ENCODE measurements around the gene BACE2.
"Not testable (repeated sequence)": the region's sequence is repeated elsewhere in the genome, so short reads cannot be mapped to it uniquely, and the experiment has no call there.

BACE2 gene

GRCh38 chr21:41196993-41197392 lies 29.0 kb downstream of the BACE2 start:
- Histone ChIP-seq H3K27me3 (ENCODE audit: control insufficient read depth, insufficient read depth, low read length, poor library complexity, severe bottlenecking) (no peaks in the 10 kb centered on the region), H3K36me3 (ENCODE audit: control insufficient read depth, insufficient read depth, low read length) (no peaks in the 10 kb centered on the region), H3K4me1 (ENCODE audit: control insufficient read depth, insufficient read depth, low read length) (no peaks in the 10 kb centered on the region), H3K27ac (ENCODE audit: insufficient read depth, low read depth, low read length, poor library complexity, severe bottlenecking) (no peak overlapping the region), H3K4me3 (ENCODE audit: insufficient read depth, low read depth, low read length) (no peak overlapping the region), H3K9me3 (ENCODE audit: control insufficient read depth, low read length) (no peaks in the 10 kb centered on the region)
- 85 to 90% methylated on average over 5 of the region's 5 CpGs for WGBS, 2 experiments

DNA sequence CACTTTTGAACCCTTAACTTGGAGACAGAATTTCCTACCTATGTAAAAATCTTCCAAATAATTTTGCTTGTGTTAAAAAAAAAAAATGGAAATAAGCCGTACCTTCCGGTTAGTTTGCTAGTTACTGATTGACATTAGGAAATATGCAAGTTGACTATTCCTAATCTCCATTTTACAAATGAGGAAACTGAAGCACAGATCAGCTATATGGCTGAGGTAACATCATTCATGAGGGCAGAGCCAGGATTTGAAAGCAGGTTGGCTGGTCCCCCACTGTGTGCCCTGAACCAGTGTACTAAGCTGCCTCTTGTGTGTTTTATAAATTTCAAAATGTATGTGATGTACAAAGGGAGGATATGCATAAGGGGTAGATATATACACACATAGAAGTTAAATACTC lies 29.6 kb downstream of the BACE2 start:
- Histone ChIP-seq H3K27ac (ENCODE audit: insufficient read depth, low read depth, low read length, poor library complexity, severe bottlenecking) (no peak overlapping the region), H3K9me3 (ENCODE audit: control insufficient read depth, low read length) (no peaks in the 10 kb centered on the region), H3K27me3 (ENCODE audit: control insufficient read depth, insufficient read depth, low read length, poor library complexity, severe bottlenecking) (no peaks in the 10 kb centered on the region), H3K36me3 (ENCODE audit: control insufficient read depth, insufficient read depth, low read length) (no peaks in the 10 kb centered on the region), H3K4me1 (ENCODE audit: control insufficient read depth, insufficient read depth, low read length) (no peaks in the 10 kb centered on the region), H3K4me3 (ENCODE audit: insufficient read depth, low read depth, low read length) (no peak overlapping the region)
- WGBS, 2 experiments = 97% methylated on average over 2 of the region's 2 CpGs; no CpG with 5 or more reads in 1 of the 2 experiments

- H3K27ac ChIP-seq (ENCODE audit: insufficient read depth, low read depth, low read length, poor library complexity, severe bottlenecking); H3K9me3 ChIP-seq (ENCODE audit: control insufficient read depth, low read length); H3K4me1 ChIP-seq (ENCODE audit: control insufficient read depth, insufficient read depth, low read length); H3K36me3 ChIP-seq (ENCODE audit: control insufficient read depth, insufficient read depth, low read length); H3K27me3 ChIP-seq (ENCODE audit: control insufficient read depth, insufficient read depth, low read length, poor library complexity, severe bottlenecking); H3K4me3 ChIP-seq (ENCODE audit: insufficient read depth, low read depth, low read length): not testable (repeated sequence)
- WGBS, 2 experiments = 76 to 83% methylated on average over 3 to 4 of the region's 5 CpGs
These were observed 30.7 kb downstream of the BACE2 start for GRCh38 chr21:41198647-41199046.

- Histone ChIP-seq H3K27me3 (ENCODE audit: control insufficient read depth, insufficient read depth, low read length, poor library complexity, severe bottlenecking) (no peaks in the 10 kb centered on the region), H3K9me3 (ENCODE audit: control insufficient read depth, low read length) (no peaks in the 10 kb centered on the region), H3K27ac (ENCODE audit: insufficient read depth, low read depth, low read length, poor library complexity, severe bottlenecking) (no peak overlapping the region), H3K4me1 (ENCODE audit: control insufficient read depth, insufficient read depth, low read length) (no peaks in the 10 kb centered on the region), H3K4me3 (ENCODE audit: insufficient read depth, low read depth, low read length) (no peak overlapping the region), H3K36me3 (ENCODE audit: control insufficient read depth, insufficient read depth, low read length) (no peaks in the 10 kb centered on the region)
- WGBS, 2 experiments = 80 to 87% methylated on average over 9 to 10 of the region's 10 CpGs
These were observed 31.2 kb downstream of the BACE2 start for GRCh38 chr21:41199123-41199522.

GRCh38 chr21:41199588-41199987 lies 31.6 kb downstream of the BACE2 start:
- Histone ChIP-seq H3K27ac (ENCODE audit: insufficient read depth, low read depth, low read length, poor library complexity, severe bottlenecking) (no peak overlapping the region), H3K4me3 (ENCODE audit: insufficient read depth, low read depth, low read length) (no peak overlapping the region), H3K9me3 (ENCODE audit: control insufficient read depth, low read length) (no peaks in the 10 kb centered on the region), H3K36me3 (ENCODE audit: control insufficient read depth, insufficient read depth, low read length) (no peaks in the 10 kb centered on the region), H3K4me1 (ENCODE audit: control insufficient read depth, insufficient read depth, low read length) (no peaks in the 10 kb centered on the region), H3K27me3 (ENCODE audit: control insufficient read depth, insufficient read depth, low read length, poor library complexity, severe bottlenecking) (no peaks in the 10 kb centered on the region)
- 86 to 90% methylated on average over 10 of the region's 10 CpGs for WGBS, 2 experiments

- Histone ChIP-seq H3K27me3 (ENCODE audit: control insufficient read depth, insufficient read depth, low read length, poor library complexity, severe bottlenecking) (no peaks in the 10 kb centered on the region), H3K27ac (ENCODE audit: insufficient read depth, low read depth, low read length, poor library complexity, severe bottlenecking) (no peak overlapping the region), H3K9me3 (ENCODE audit: control insufficient read depth, low read length) (no peaks in the 10 kb centered on the region), H3K36me3 (ENCODE audit: control insufficient read depth, insufficient read depth, low read length) (no peaks in the 10 kb centered on the region), H3K4me3 (ENCODE audit: insufficient read depth, low read depth, low read length) (no peak overlapping the region), H3K4me1 (ENCODE audit: control insufficient read depth, insufficient read depth, low read length) (no peaks in the 10 kb centered on the region)
- 93 to 94% methylated on average over 5 of the region's 5 CpGs for WGBS, 2 experiments
These were observed 33.4 kb downstream of the BACE2 start for GRCh38 chr21:41201385-41201784.

GRCh38 chr21:41204736-41205135 lies 36.8 kb downstream of the BACE2 start:
- Histone ChIP-seq H3K4me1 (ENCODE audit: control insufficient read depth, insufficient read depth, low read length) (no peaks in the 10 kb centered on the region), H3K4me3 (ENCODE audit: insufficient read depth, low read depth, low read length) (no peak overlapping the region), H3K36me3 (ENCODE audit: control insufficient read depth, insufficient read depth, low read length) (no peaks in the 10 kb centered on the region), H3K27ac (ENCODE audit: insufficient read depth, low read depth, low read length, poor library complexity, severe bottlenecking) (no peak overlapping the region), H3K9me3 (ENCODE audit: control insufficient read depth, low read length) (no peaks in the 10 kb centered on the region), H3K27me3 (ENCODE audit: control insufficient read depth, insufficient read depth, low read length, poor library complexity, severe bottlenecking) (no peaks in the 10 kb centered on the region)
- WGBS, 2 experiments = 61 to 65% methylated on average over 3 of the region's 3 CpGs

DNA sequence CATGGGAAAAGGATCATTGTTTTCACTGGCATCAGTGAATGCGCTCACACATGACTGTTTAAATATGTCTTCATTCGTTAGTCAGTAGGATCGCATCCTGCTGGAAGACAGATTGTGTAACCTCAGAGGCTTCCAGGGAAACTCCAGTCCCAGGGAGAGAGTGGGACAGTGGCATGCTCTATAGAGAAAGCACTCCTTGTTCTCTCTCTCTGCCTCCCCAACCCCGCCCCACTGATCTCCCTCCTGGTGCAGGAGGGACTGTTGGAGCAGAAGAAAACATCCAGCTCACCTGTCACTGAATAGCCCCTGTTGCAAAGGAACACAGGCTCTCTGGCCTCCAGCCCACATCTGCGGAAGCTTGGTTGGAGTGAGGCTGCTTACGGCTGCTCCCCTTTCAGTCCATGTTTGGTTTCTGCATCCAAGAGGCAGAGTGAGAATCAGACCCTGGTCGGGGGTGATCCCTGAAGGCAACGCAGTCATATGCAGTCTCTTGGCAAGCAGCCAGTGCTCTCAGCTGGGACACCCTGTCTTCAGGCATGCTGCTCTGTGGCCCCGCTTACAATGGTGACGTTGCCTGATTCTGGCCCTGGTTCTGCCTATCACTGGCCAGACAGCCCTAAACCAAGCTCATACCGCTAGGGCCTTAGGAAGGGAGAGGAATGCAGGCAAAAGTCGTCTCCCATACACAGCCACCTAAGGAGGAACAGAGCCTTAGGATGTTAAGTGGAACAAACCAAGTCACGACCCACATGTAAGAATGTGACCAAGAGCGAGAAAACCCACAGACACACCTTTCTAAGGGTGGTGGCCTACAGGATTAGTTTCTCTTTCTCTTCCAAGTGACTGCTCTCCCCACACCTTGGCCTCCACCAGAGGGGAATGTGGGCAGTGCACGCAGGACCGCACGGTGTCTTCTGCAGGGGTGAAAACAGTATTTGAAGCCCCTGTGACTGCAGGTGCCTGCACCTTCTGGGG lies 39.7 kb downstream of the BACE2 start:
- H3K27me3 ChIP-seq (ENCODE audit: control insufficient read depth, insufficient read depth, low read length, poor library complexity, severe bottlenecking) = no peaks in the 10 kb centered on the region
- H3K27ac ChIP-seq (ENCODE audit: insufficient read depth, low read depth, low read length, poor library complexity, severe bottlenecking) = no peak overlapping the region
- 87 to 88% methylated on average over 17 of the region's 17 CpGs for WGBS, 2 experiments
- peaks cover 3% of the 10 kb centered on the region for H3K4me1 ChIP-seq (ENCODE audit: control insufficient read depth, insufficient read depth, low read length)
- H3K9me3 ChIP-seq (ENCODE audit: control insufficient read depth, low read length) = no peaks in the 10 kb centered on the region
- no peak overlapping the region for H3K4me3 ChIP-seq (ENCODE audit: insufficient read depth, low read depth, low read length)
- no peaks in the 10 kb centered on the region for H3K36me3 ChIP-seq (ENCODE audit: control insufficient read depth, insufficient read depth, low read length)

- WGBS, 2 experiments = 74 to 76% methylated on average over 6 of the region's 6 CpGs
- Histone ChIP-seq H3K4me3 (ENCODE audit: insufficient read depth, low read depth, low read length) (no peak overlapping the region), H3K4me1 (ENCODE audit: control insufficient read depth, insufficient read depth, low read length) (peaks cover 9% of the 10 kb centered on the region), H3K27ac (ENCODE audit: insufficient read depth, low read depth, low read length, poor library complexity, severe bottlenecking) (no peak overlapping the region), H3K36me3 (ENCODE audit: control insufficient read depth, insufficient read depth, low read length) (no peaks in the 10 kb centered on the region), H3K27me3 (ENCODE audit: control insufficient read depth, insufficient read depth, low read length, poor library complexity, severe bottlenecking) (no peaks in the 10 kb centered on the region), H3K9me3 (ENCODE audit: control insufficient read depth, low read length) (no peaks in the 10 kb centered on the region)
These were observed 40.4 kb downstream of the BACE2 start for GRCh38 chr21:41208376-41208763.

DNA sequence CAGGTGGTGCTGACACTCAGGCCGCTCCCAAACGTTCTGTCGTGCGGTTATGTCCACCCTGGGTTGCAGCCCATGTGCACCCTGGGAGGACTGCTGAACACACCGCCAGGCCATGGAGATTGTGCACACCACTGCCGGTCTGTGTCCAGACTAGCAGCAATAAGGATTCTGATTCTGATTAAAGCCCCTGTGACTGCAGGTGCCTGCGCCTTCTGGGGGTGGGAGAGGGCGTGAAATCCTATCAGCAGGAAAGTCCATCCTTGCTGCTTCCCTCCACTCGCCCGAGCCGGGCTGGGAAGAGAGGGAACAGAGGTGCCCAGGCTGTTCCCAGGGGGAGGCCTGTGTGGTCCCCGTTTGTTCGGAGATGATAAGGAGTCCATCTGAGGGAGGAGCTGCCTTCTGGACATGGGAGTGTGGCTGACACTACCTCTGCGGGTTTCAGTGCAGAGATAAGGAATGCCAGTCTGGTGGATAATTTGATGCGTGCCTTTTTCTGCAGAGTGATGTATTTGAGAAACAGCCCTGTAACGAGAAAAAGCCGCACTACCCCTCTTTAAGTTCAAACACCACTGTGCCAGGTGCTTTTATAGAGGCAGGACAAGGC lies 41.2 kb downstream of the BACE2 start:
- H3K9me3 ChIP-seq (ENCODE audit: control insufficient read depth, low read length) = no peaks in the 10 kb centered on the region
- 89 to 90% methylated on average over 17 of the region's 17 CpGs for WGBS, 2 experiments

More for the DNA sequence above, 41.2 kb downstream of the BACE2 start:
- peaks cover 10% of the 10 kb centered on the region for H3K4me1 ChIP-seq (ENCODE audit: control insufficient read depth, insufficient read depth, low read length)
- no peak overlapping the region for H3K27ac ChIP-seq (ENCODE audit: insufficient read depth, low read depth, low read length, poor library complexity, severe bottlenecking)
- no peaks in the 10 kb centered on the region for H3K27me3 ChIP-seq (ENCODE audit: control insufficient read depth, insufficient read depth, low read length, poor library complexity, severe bottlenecking)
- H3K36me3 ChIP-seq (ENCODE audit: control insufficient read depth, insufficient read depth, low read length) = no peaks in the 10 kb centered on the region
- no peak overlapping the region for H3K4me3 ChIP-seq (ENCODE audit: insufficient read depth, low read depth, low read length)
